GM18505 (cell line): Measurements from ENCODE around the gene B3GALNT1.

ENCODE experiments used
- ATAC-seq: cut with Tn5 transposase; IDR thresholded peaks from one replicate; pipeline ENCODE4 v1.9.1; 2021; ENCODE audit not compliant: unreplicated experiment
- POLR2A ChIP-seq: IDR thresholded peaks from 4 replicates; pipeline ENCODE4 v1.6.1; 2011; ENCODE audit warnings: borderline replicate concordance; ENCODE audit not compliant: insufficient read depth, insufficient read length; ENCODE audit errors: extremely low read depth

The B3GALNT1 gene

GRCh38 chr3:161100994-161101393 lies 4.2 kb downstream of the B3GALNT1 start:
- no peak for ATAC-seq
- no peak for TF ChIP-seq POLR2A

GRCh38 chr3:161096771-161097367 lies 8.3 kb downstream of the B3GALNT1 start:
- no peak for ATAC-seq
- no peak for TF ChIP-seq POLR2A

- ATAC-seq, result no peak
- no peak for TF ChIP-seq POLR2A
Measured at GRCh38 chr3:161093895-161094294, 11.3 kb downstream of the B3GALNT1 start.

- no peak for ATAC-seq
- TF ChIP-seq POLR2A, result no peak
Measured at GRCh38 chr3:161084277-161084676, 20.9 kb downstream of the B3GALNT1 start.

DNA sequence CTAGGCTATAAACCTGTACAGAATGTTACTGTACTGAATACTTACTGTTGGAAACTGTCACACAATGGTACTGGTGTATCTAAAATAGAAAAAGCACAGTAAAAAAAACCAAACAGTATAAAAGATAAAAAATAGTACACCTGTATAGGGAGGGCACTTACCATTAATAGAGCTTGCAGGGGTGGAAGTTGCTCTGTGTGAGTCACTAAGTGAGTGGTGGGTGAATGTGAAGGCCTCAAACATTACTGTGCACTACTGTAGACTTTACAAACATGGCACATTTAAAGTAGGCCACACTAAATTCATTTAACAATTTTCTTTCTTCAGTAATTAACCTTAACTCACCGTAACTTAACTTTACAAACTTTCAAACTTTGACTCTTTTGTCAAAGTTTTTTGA lies 22.0 kb downstream of the B3GALNT1 start:
- TF ChIP-seq POLR2A, result no peak
- no peak for ATAC-seq

DNA sequence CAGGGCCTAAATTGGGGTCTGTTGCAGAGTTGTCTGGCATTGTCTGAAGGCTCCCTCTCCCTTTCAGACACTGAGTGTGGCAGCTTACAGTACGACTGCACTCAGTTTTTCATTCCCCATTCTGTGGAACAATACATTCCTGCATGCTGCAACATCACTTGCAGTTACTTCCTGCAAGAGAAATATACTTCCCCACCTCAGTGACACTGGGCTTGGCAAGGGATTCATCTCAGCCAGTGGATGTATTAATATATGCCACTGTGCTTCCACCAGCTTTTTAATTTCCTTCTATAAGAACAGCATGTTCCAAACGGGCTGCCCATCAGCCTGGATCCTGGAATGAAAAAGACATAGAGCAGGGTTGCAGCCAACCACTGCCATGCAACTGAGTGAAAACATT lies 23.1 kb downstream of the B3GALNT1 start:
- ATAC-seq, result peak; percentile 27
- TF ChIP-seq POLR2A, result no peak

DNA sequence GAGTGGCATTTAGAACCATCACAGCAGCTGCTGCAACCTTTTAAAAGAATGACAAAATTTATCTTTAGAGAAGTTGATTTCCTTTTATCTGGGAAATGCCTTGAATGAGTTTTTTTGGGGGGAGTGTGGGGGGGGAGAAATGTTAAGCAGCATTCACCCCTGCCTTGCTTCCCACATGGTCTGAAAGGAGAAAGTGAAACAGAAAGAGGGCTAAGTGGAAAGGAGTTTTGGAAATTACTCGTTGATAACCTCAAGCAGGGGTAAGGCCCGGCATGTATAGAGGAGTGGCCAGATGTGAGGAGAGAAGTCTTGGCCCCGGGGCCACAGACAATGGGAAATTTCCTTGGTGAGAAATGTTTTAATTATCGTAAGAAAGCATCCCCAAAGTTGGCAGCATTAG lies 23.5 kb downstream of the B3GALNT1 start:
- no peak for TF ChIP-seq POLR2A

GRCh38 chr3:161073181-161073580 lies 32.0 kb downstream of the B3GALNT1 start:
- TF ChIP-seq POLR2A, result no peak
- no peak for ATAC-seq

More for the DNA sequence above, 23.5 kb downstream of the B3GALNT1 start:
- peak; percentile 93 for ATAC-seq

- TF ChIP-seq POLR2A, result no peak
- no peak for ATAC-seq
Measured at GRCh38 chr3:161072751-161073150, 32.4 kb downstream of the B3GALNT1 start.

DNA sequence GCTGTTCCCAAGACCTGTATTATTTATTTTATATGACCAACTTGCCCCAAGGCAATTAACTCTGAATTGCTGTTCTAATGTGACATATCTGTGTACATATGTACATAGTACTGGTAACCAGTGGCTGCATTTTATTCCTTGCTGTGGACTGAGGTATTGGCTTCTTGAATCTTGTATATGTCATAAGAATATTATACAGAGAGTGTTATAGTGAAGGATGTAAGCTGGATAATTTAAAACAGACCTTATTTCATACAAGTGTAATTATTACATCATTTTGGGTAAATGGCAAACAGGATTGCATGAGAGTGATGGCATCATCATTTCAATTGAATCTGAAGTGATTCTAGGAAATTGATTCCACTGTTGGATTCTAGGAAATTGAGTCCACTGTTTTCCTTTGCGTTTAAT lies 32.9 kb downstream of the B3GALNT1 start:
- no peak for ATAC-seq

GRCh38 chr3:161070980-161071663 lies 34.0 kb downstream of the B3GALNT1 start:
- TF ChIP-seq POLR2A, result no peak

More for the DNA sequence above, 32.9 kb downstream of the B3GALNT1 start:
- TF ChIP-seq POLR2A, result no peak

DNA sequence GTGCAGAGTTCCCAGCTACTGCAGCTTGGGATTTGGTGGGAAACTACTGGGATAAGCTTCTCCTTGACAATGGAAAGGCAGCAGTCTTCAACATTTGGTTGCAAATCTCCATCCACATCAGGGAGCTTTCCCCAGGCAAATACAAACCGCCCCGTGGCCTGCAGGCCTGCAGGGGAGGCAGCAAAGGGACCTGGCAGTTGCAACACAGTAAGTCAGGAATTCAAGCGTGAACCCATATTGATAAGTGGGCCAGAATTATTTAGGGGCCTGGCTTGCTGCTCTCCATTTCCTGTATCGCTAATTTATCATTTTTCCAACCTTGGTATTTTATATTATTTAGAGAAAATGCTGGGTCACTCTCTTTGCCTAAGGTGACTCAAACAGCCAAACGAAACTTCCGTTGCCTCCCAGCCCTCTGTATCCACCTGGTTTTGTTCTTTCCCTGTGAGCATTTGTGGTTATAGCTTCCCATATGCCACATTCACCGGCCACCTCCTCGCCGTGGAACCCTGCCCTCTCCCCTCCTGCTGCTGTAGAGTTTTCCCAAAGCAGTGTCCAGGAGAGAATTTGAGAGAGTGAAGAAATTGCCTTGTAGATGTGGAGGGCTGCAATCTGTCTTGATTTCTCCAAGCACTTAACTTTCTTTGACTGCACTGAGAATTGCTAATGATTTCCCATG lies 34.8 kb downstream of the B3GALNT1 start:
- TF ChIP-seq POLR2A, result no peak
- no peak for ATAC-seq

More at GRCh38 chr3:161070980-161071663, 34.0 kb downstream of the B3GALNT1 start:
- ATAC-seq, result no peak

- no peak for TF ChIP-seq POLR2A
- ATAC-seq, result peak; percentile 95
Measured at GRCh38 chr3:161069511-161070251, 35.5 kb downstream of the B3GALNT1 start.

- TF ChIP-seq POLR2A, result no peak
- peak; percentile 31 for ATAC-seq
Measured at GRCh38 chr3:161067335-161067734, 37.8 kb downstream of the B3GALNT1 start.

- no peak for ATAC-seq
- TF ChIP-seq POLR2A, result no peak
Measured at GRCh38 chr3:161066930-161067329, 38.2 kb downstream of the B3GALNT1 start.
